ENCODE data around the gene RASGEF1B. TPM values are rescaled to one million over a fixed set of nuclear protein-coding genes. Genes with fewer than 3 reads are reported as not detected.

RASGEF1B gene
- total and polyA plus RNA-seq, 9 of the 15 experiments (the other 6 are each of a cell fraction or from before 2014, with no cell fraction given) = 0.04 to 0.57 (median 0.22) TPM

- TF ChIP-seq REST (IDR thresholded peaks at IDR 0.05; ENCODE audit: borderline replicate concordance) (peak; percentile 56; the same call in 1 of the 2 replicates), REST (CRISPR knock-in tag; IDR thresholded peaks at IDR 0.05; ENCODE audit: low read depth) (no peak), RAD21 (CRISPR knock-in tag; conservative IDR thresholded peaks at IDR 0.05 in 1 of 2, IDR thresholded peaks at IDR 0.05 in 1 of 2) (peak; percentile 37 to 59), DEAF1 (CRISPR knock-in tag; IDR thresholded peaks at IDR 0.05) (0 out of 2 replicates have a peak, but pooled peaks have one; percentile 11), WHSC1 (IDR thresholded peaks at IDR 0.05; ENCODE audit: low read length) (no peak), NFIC (IDR thresholded peaks at IDR 0.05) (peak; percentile 76), E2F6 (IDR thresholded peaks at IDR 0.05; ENCODE audit: borderline replicate concordance in 1 of 2, extremely low read depth in 1 of 2, insufficient read depth in 1 of 2, insufficient read length in 1 of 2, low read depth in 1 of 2, low read length in 1 of 2, poor library complexity in 1 of 2, severe bottlenecking in 1 of 2) (no peak), ZNF764 (CRISPR knock-in tag; IDR thresholded peaks at IDR 0.05; ENCODE audit: low read depth) (no peak), FOXK2 (conservative IDR thresholded peaks at IDR 0.05 in 1 of 2, IDR thresholded peaks at IDR 0.05 in 1 of 2; ENCODE audit: low read depth in 2 of 2) (0 out of 4 replicates have a peak, but pooled peaks of 1 of the 2 experiments have one; percentile 48), ZNF384 (IDR thresholded peaks at IDR 0.05; ENCODE audit: low read depth, low read length) (peak; percentile 49; the same call in 1 of the 2 replicates)
These were observed 46.6 kb downstream of the RASGEF1B start (continued) for GRCh38 chr4:81424816-81425755.

Measured in K562 (cell line).